Stimulated activated CD4-positive, alpha-beta T cell treated with anti-CD3 and anti-CD28 coated beads, Interleukin-15, amount 100 ng/mL, for 24 hours (primary cell): ENCODE results near the gene ZNF841.
"Not testable (repeated sequence)": the region's sequence is repeated elsewhere in the genome, so short reads cannot be mapped to it uniquely, and the experiment has no call there.

Experiments
- DNase-seq: peaks from one replicate; pipeline ENCODE4 v3.0.0-alpha.2; 2020

The ZNF841 gene

GRCh38 chr19:52066258-52066863, 29.2 kb downstream of the ZNF841 start:
- no peak for DNase-seq

- DNase-seq: no peak
Measured at GRCh38 chr19:52065399-52065798, 30.2 kb downstream of the ZNF841 start.

GRCh38 chr19:52056480-52056879, 39.1 kb downstream of the ZNF841 start:
- not testable (repeated sequence) for DNase-seq

GRCh38 chr19:52051736-52052135, 43.8 kb downstream of the ZNF841 start:
- DNase-seq: not testable (repeated sequence)

GRCh38 chr19:52048555-52049501, 46.7 kb downstream of the ZNF841 start, which contains the start of gene ZNF432:
Gene ZNF432 (minus strand): TSS chr19:52048838. CDS start chr19:52046868, 1,970 bp downstream.
- DNase-seq: peak; percentile 87

GRCh38 chr19:52039169-52039568, 56.4 kb downstream of the ZNF841 start:
- DNase-seq: no peak

GRCh38 chr19:52034051-52034728, 61.4 kb downstream of the ZNF841 start:
- DNase-seq: no peak

GRCh38 chr19:52028780-52029123, 66.8 kb downstream of the ZNF841 start:
- DNase-seq: no peak

GRCh38 chr19:52028027-52028779, 67.4 kb downstream of the ZNF841 start, which contains the start of gene ZNF614:
Gene ZNF614 (minus strand): TSS chr19:52028379. CDS start chr19:52025745, 2,634 bp downstream.
- DNase-seq: peak; percentile 89

- not testable (repeated sequence) for DNase-seq
Measured at GRCh38 chr19:52026255-52026990, 69.1 kb downstream of the ZNF841 start.

GRCh38 chr19:52024478-52024877, 71.1 kb downstream of the ZNF841 start:
- DNase-seq: not testable (repeated sequence)

GRCh38 chr19:52022193-52022592, 73.4 kb downstream of the ZNF841 start:
- no peak for DNase-seq

- no peak for DNase-seq
Measured at GRCh38 chr19:52020506-52020905, 75.1 kb downstream of the ZNF841 start.
